ENCODE measurements around the gene HHLA2. TPM values are rescaled to one million over a fixed set of nuclear protein-coding genes. Genes with fewer than 3 reads are reported as not detected.

HHLA2 gene
- polyA plus RNA-seq, 3 donors: 0.13 TPM; not detected in 2

DNA sequence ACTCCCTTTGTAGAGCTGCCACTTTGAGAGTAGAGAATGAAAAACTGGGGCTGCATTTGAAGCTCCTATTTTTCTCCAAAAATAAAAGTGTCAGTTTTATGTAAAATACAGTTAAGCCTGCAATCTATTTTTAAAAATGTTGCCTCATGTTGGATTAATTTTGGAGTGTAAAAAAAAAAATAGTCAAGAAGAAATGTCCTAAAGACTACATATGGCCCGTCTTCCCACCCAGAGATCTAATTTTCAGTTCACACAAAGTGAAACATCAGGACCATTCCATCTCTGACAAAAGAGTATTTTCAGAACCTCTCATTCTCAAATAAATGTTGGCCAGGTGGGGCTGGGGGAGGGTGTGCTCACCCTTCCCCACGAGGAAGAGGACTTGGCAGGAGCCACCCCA lies 62.7 kb downstream of the HHLA2 start:
- no peaks in the 10 kb centered on the region for H3K27me3 ChIP-seq (ENCODE audit: control insufficient read depth in 2 of 2, insufficient read depth in 2 of 2, low read length in 2 of 2)
- no peaks in the 10 kb centered on the region for H4K20me1 ChIP-seq (ENCODE audit: insufficient read depth, low read length)
- H2AFZ ChIP-seq (ENCODE audit: insufficient read depth, low read depth, low read length, poor library complexity, severe bottlenecking): no peak overlapping the region
- no peaks in the 10 kb centered on the region for H3K4me1 Mint-ChIP-seq
- no peak overlapping the region for H3K4me3 ChIP-seq (replicated peaks in 1 of 3; ENCODE audit: low read depth in 2 of 3, low read length in 3 of 3)
- H3K4me2 ChIP-seq (replicated peaks; ENCODE audit: extremely low read depth, low read length, poor library complexity, severe bottlenecking): no peak overlapping the region
- H3K27ac Mint-ChIP-seq: peak overlapping the region in 1 of 7 donors; percentile 39
- peaks cover 0 to 4% of the 10 kb centered on the region in 2 donors for H3K36me3 Mint-ChIP-seq
- H3K9me3 ChIP-seq (replicated peaks in 1 of 2; ENCODE audit: control insufficient read depth in 1 of 2, insufficient read depth in 1 of 2, low read length in 2 of 2): no peaks in the 10 kb centered on the region
- no CpG with 5 or more reads among the region's 2 CpGs for WGBS (ENCODE audit: insufficient coverage)
- H3K27me3 Mint-ChIP-seq (ENCODE audit: low read depth in 3 of 3): no peaks in the 10 kb centered on the region
- H3K36me3 ChIP-seq (replicated peaks in 1 of 2; ENCODE audit: control insufficient read depth in 1 of 2, insufficient read depth in 2 of 2, low read length in 2 of 2): no peaks in the 10 kb centered on the region
- TF ChIP-seq, protein P1, sequence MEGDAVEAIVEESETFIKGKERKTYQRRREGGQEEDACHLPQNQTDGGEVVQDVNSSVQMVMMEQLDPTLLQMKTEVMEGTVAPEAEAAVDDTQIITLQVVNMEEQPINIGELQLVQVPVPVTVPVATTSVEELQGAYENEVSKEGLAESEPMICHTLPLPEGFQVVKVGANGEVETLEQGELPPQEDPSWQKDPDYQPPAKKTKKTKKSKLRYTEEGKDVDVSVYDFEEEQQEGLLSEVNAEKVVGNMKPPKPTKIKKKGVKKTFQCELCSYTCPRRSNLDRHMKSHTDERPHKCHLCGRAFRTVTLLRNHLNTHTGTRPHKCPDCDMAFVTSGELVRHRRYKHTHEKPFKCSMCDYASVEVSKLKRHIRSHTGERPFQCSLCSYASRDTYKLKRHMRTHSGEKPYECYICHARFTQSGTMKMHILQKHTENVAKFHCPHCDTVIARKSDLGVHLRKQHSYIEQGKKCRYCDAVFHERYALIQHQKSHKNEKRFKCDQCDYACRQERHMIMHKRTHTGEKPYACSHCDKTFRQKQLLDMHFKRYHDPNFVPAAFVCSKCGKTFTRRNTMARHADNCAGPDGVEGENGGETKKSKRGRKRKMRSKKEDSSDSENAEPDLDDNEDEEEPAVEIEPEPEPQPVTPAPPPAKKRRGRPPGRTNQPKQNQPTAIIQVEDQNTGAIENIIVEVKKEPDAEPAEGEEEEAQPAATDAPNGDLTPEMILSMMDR (IDR thresholded peaks at IDR 0.05): no peak
- H3K9me3 Mint-ChIP-seq: peaks cover 0 to 5% (median 2%) of the 10 kb centered on the region in 7 donors
- H3K4me1 ChIP-seq (ENCODE audit: control insufficient read depth in 1 of 2, insufficient read depth in 2 of 2, low read length in 2 of 2): no peaks in the 10 kb centered on the region
- intact Hi-C loops (cut with micrococcal nuclease): no loop called here
- H3K9ac ChIP-seq (ENCODE audit: insufficient read depth, low read length, poor library complexity, severe bottlenecking): no peak overlapping the region
- H3K4me3 Mint-ChIP-seq: no peak overlapping the region
- no peak for DNase-seq
- no peak overlapping the region for H3K27ac ChIP-seq (ENCODE audit: low read depth in 1 of 2, low read length in 2 of 2)
- H3K79me2 ChIP-seq (ENCODE audit: insufficient read depth, low read length): no peaks in the 10 kb centered on the region

DNA sequence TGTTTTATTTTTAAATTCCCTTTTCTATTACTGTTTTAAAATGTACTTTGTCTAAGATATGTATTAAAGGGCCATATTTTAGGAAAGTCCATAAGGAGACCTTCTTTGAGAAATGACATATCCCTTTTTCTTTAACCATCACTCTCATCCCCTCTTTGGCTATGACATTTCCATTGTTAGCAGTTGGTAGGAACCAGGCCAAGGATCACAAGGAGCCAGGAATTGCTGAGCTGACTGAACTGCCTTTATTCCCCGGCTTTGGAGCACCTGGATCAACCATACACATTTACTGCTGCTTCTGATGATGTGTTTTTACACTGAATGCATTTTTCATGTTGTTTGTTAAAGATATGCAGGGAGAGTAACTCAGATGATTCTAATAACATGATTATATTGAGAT lies 79.7 kb downstream of the HHLA2 start:
- Histone ChIP-seq H3K4me1 (ENCODE audit: control insufficient read depth in 1 of 2, insufficient read depth in 2 of 2, low read length in 2 of 2) (no peaks in the 10 kb centered on the region), H4K20me1 (ENCODE audit: insufficient read depth, low read length) (no peaks in the 10 kb centered on the region), H3K4me3 (replicated peaks in 1 of 3; ENCODE audit: low read depth in 2 of 3, low read length in 3 of 3) (no peak overlapping the region), H3K79me2 (ENCODE audit: insufficient read depth, low read length) (no peaks in the 10 kb centered on the region), H3K36me3 (replicated peaks in 1 of 2; ENCODE audit: control insufficient read depth in 1 of 2, insufficient read depth in 2 of 2, low read length in 2 of 2) (no peaks in the 10 kb centered on the region), H3K4me2 (replicated peaks; ENCODE audit: extremely low read depth, low read length, poor library complexity, severe bottlenecking) (no peak overlapping the region), H3K27ac (ENCODE audit: low read depth in 1 of 2, low read length in 2 of 2) (no peak overlapping the region), H3K9me3 (replicated peaks in 1 of 2; ENCODE audit: control insufficient read depth in 1 of 2, insufficient read depth in 1 of 2, low read length in 2 of 2) (no peaks in the 10 kb centered on the region), H2AFZ (ENCODE audit: insufficient read depth, low read depth, low read length, poor library complexity, severe bottlenecking) (no peak overlapping the region), H3K9ac (ENCODE audit: insufficient read depth, low read length, poor library complexity, severe bottlenecking) (no peak overlapping the region), H3K27me3 (ENCODE audit: control insufficient read depth in 2 of 2, insufficient read depth in 2 of 2, low read length in 2 of 2) (no peaks in the 10 kb centered on the region)
- Mint-ChIP-seq H3K36me3 (no peaks in the 10 kb centered on the region), H3K9me3 (peaks cover 2 to 6% (median 2%) of the 10 kb centered on the region in 7 donors), H3K27ac (no peak overlapping the region), H3K4me1 (no peaks in the 10 kb centered on the region), H3K27me3 (ENCODE audit: low read depth in 3 of 3) (no peaks in the 10 kb centered on the region), H3K4me3 (no peak overlapping the region)
- no peak for DNase-seq
- intact Hi-C loops (cut with micrococcal nuclease): no loop called here
- no CpG with 5 or more reads among the region's 1 CpG for WGBS (ENCODE audit: insufficient coverage)
- TF ChIP-seq, protein P1 (IDR thresholded peaks at IDR 0.05): no peak
